Fibroblast of pulmonary artery (primary cell): ENCODE results near the gene ELP4.
A peak's percentile ranks its signal among the peaks of the same experiment; 100 is the strongest.

Source experiments
- DNase-seq: peaks from one replicate; pipeline ENCODE4 v3.0.0-alpha.2; 2010; ENCODE audit warnings: low read depth
- H3K4me3 ChIP-seq: replicated peaks from 2 replicates; pipeline ENCODE4 v1.5.1; 2011; ENCODE audit warnings: low read depth, mild to moderate bottlenecking, control low read depth, low read length, moderate library complexity
- CTCF ChIP-seq: IDR thresholded peaks from 2 replicates; pipeline ENCODE4 v1.5.1; 2011; ENCODE audit warnings: mild to moderate bottlenecking, control low read depth, low read length, inconsistent platforms; ENCODE audit errors: missing control alignments

Gene ELP4

GRCh38 chr11:31807799-31808667, 298.5 kb downstream of the ELP4 start:
- no peak for TF ChIP-seq CTCF
- no peak overlapping the region for H3K4me3 ChIP-seq
- no peak for DNase-seq

GRCh38 chr11:31808721-31809540, 299.4 kb downstream of the ELP4 start:
- H3K4me3 ChIP-seq: no peak overlapping the region
- no peak for TF ChIP-seq CTCF
- DNase-seq: no peak

- DNase-seq: no peak
- TF ChIP-seq CTCF: no peak
- no peak overlapping the region for H3K4me3 ChIP-seq
Observed at GRCh38 chr11:31809541-31809856, 299.9 kb downstream of the ELP4 start.

GRCh38 chr11:31809857-31810778, 300.6 kb downstream of the ELP4 start:
- no peak for TF ChIP-seq CTCF
- peak; percentile 38 for DNase-seq
- H3K4me3 ChIP-seq: peak overlapping the region; percentile 25

GRCh38 chr11:31810779-31811647, 301.4 kb downstream of the ELP4 start, which contains the start of gene PAX6:
Gene PAX6, minus strand, starts transcription at chr11:31811322. Its CDS starts 4,911 bp downstream, at chr11:31806411.
- DNase-seq: peak; percentile 24
- TF ChIP-seq CTCF: no peak

More at GRCh38 chr11:31810779-31811647, 301.4 kb downstream of the ELP4 start, which contains the start of gene PAX6:
- peak within 1 kb of the TSS; percentile 25 for H3K4me3 ChIP-seq
